ENCODE results near the gene C14orf119.

DNA sequence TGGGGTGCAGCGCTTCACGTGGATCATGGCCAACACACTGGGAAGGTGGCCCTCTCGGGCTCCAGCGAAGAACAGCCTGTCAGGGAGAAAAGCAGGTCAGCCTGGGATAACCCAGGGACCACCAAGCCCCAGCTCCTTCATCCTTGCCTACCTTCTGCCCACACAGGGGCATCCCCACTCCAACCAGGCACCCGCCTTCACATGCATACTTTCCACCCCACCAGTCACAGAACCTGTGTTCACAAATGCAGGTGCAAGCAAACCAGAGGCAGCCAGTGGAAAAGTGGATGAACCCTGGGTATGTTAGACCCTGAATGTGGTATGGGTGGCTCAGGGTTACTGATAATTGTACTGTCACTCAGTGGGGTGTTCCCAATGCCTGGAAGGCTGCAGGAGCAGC lies 36.2 kb downstream of the C14orf119 start:
- TF ChIP-seq POLR2A (IDR thresholded peaks at IDR 0.05) (no peak), CTCF (IDR thresholded peaks at IDR 0.05) (no peak)
